H9 (cell line): ENCODE results near the gene CD48. TPM values are rescaled to one million over a fixed set of nuclear protein-coding genes. Genes with fewer than 3 reads are reported as not detected.

Experiments
- DNase-seq: peaks from one replicate; pipeline ENCODE4 v3.0.0-alpha.2; 2017
- H2AFZ ChIP-seq: one replicate; pipeline ENCODE4 v1.6.1; 2013; ENCODE audit warnings: mild to moderate bottlenecking, low read length, control low read depth, moderate library complexity
- H2AK5ac ChIP-seq: 2 replicates; pipeline ENCODE4 v1.6.1; 2013; ENCODE audit warnings: low read length, control low read depth, mixed read lengths; ENCODE audit not compliant: insufficient read length
- H2BK120ac ChIP-seq: one replicate; pipeline ENCODE4 v1.6.1; 2013; ENCODE audit warnings: low read depth, mild to moderate bottlenecking, low read length, control low read depth, inconsistent platforms; ENCODE audit not compliant: poor library complexity, severe bottlenecking
- H2BK12ac ChIP-seq: 2 replicates; pipeline ENCODE4 v1.6.1; 2013; ENCODE audit warnings: low read length, control low read depth, mixed read lengths, low read depth; ENCODE audit not compliant: insufficient read length
- H2BK15ac ChIP-seq: 2 replicates; pipeline ENCODE4 v1.6.1; 2013; ENCODE audit warnings: low read depth, low read length, control low read depth
- H2BK20ac ChIP-seq: one replicate; pipeline ENCODE4 v1.6.1; 2013; ENCODE audit warnings: low read depth, mild to moderate bottlenecking, low read length, control low read depth, inconsistent platforms; ENCODE audit not compliant: poor library complexity, severe bottlenecking
- H2BK5ac ChIP-seq: 2 replicates; pipeline ENCODE4 v1.6.1; 2013; ENCODE audit warnings: low read length, control low read depth, mixed read lengths; ENCODE audit not compliant: insufficient read length
- H3K14ac ChIP-seq: 2 replicates; pipeline ENCODE4 v1.6.1; 2013; ENCODE audit warnings: low read length, control low read depth; ENCODE audit not compliant: insufficient read depth
- H3K18ac ChIP-seq: 2 replicates; pipeline ENCODE4 v1.6.1; 2013; ENCODE audit warnings: low read depth, mild to moderate bottlenecking, mixed read lengths, low read length, control low read depth; ENCODE audit not compliant: insufficient read length
- H3K23ac ChIP-seq: 2 replicates; pipeline ENCODE4 v1.6.1; 2013; ENCODE audit warnings: low read length, control low read depth, mixed read lengths, low read depth; ENCODE audit not compliant: insufficient read length
- H3K23me2 ChIP-seq: 2 replicates; pipeline ENCODE4 v1.6.1; 2013; ENCODE audit warnings: low read depth, mild to moderate bottlenecking, mixed read lengths, low read length, control low read depth; ENCODE audit not compliant: insufficient read length, poor library complexity, severe bottlenecking
- H3K27ac ChIP-seq: 2 replicates; pipeline ENCODE4 v1.5.1; 2013; ENCODE audit warnings: low read length, control low read depth, mixed read lengths, low read depth; ENCODE audit not compliant: insufficient read length
- H3K27me3 ChIP-seq: 2 replicates; pipeline ENCODE4 v1.6.1; 2013; ENCODE audit warnings: low read length, control low read depth, inconsistent platforms; ENCODE audit not compliant: insufficient read depth
- H3K4ac ChIP-seq: 2 replicates; pipeline ENCODE4 v1.6.1; 2013; ENCODE audit warnings: low read depth, mild to moderate bottlenecking, control low read depth, inconsistent platforms, low read length, moderate library complexity
- H3K4me1 ChIP-seq: 2 replicates; pipeline ENCODE4 v1.6.1; 2013; ENCODE audit warnings: low read length, control low read depth, inconsistent platforms; ENCODE audit not compliant: insufficient read depth
- H3K4me2 ChIP-seq: 2 replicates; pipeline ENCODE4 v1.6.1; 2013; ENCODE audit warnings: low read length, control low read depth, mixed read lengths; ENCODE audit not compliant: insufficient read length, insufficient read depth
- H3K56ac ChIP-seq: 2 replicates; pipeline ENCODE4 v1.6.1; 2013; ENCODE audit warnings: low read depth, mild to moderate bottlenecking, mixed read lengths, low read length, control low read depth; ENCODE audit not compliant: insufficient read length
- H3K79me1 ChIP-seq: 2 replicates; pipeline ENCODE4 v1.6.1; 2013; ENCODE audit warnings: low read depth, mild to moderate bottlenecking, moderate library complexity, low read length, control low read depth, inconsistent platforms; ENCODE audit not compliant: insufficient read depth, poor library complexity, severe bottlenecking
- H3K79me2 ChIP-seq: 2 replicates; pipeline ENCODE4 v1.6.1; 2013; ENCODE audit warnings: low read length, control low read depth, inconsistent platforms; ENCODE audit not compliant: insufficient read depth
- H3K9ac ChIP-seq: 2 replicates; pipeline ENCODE4 v1.6.1; 2013; ENCODE audit warnings: low read length, control low read depth, mixed read lengths; ENCODE audit not compliant: insufficient read length; ENCODE audit errors: extremely low read depth
- H3K9me3 ChIP-seq: one replicate; pipeline ENCODE4 v1.6.1; 2013; ENCODE audit warnings: low read depth, low read length, inconsistent platforms; ENCODE audit not compliant: control insufficient read depth
- H3T11ph ChIP-seq: one replicate; pipeline ENCODE4 v1.6.1; 2013; ENCODE audit warnings: mild to moderate bottlenecking, low read length, control low read depth, inconsistent platforms
- H4K20me1 ChIP-seq: one replicate; pipeline ENCODE4 v1.6.1; 2013; ENCODE audit not compliant: control insufficient read depth, insufficient read length, insufficient read depth
- H4K5ac ChIP-seq: 2 replicates; pipeline ENCODE4 v1.6.1; 2013; ENCODE audit warnings: low read depth, mild to moderate bottlenecking, mixed read lengths, low read length, control low read depth; ENCODE audit not compliant: insufficient read length
- H4K8ac ChIP-seq: replicated peaks from 2 replicates; pipeline ENCODE4 v1.6.1; 2013; ENCODE audit warnings: low read length, control low read depth, mixed read lengths, low read depth; ENCODE audit not compliant: insufficient read length
- H4K91ac ChIP-seq: 2 replicates; pipeline ENCODE4 v1.6.1; 2013; ENCODE audit warnings: low read depth, mild to moderate bottlenecking, moderate library complexity, mixed read lengths, low read length, control low read depth; ENCODE audit not compliant: insufficient read length
- H3K27ac Mint-ChIP-seq, 3 experiments: 2 replicates in 2 of 3; 3 replicates in 1 of 3; pipeline ENCODE4 v1.8.0; 2020 to 2021; ENCODE audit warnings: mixed read lengths in 3 of 3, mild to moderate bottlenecking in 1 of 3, moderate library complexity in 1 of 3
- H3K27me3 Mint-ChIP-seq: 2 replicates; pipeline ENCODE4 v1.8.0; 2021; ENCODE audit warnings: low read depth, mild to moderate bottlenecking, moderate library complexity, mixed read lengths
- H3K36me3 Mint-ChIP-seq, 3 experiments: 2 replicates in 2 of 3; 3 replicates in 1 of 3; pipeline ENCODE4 v1.8.0; 2020 to 2021; ENCODE audit warnings: low read depth in 3 of 3, mixed read lengths in 3 of 3; ENCODE audit not compliant: insufficient read depth in 1 of 3
- H3K4me1 Mint-ChIP-seq, 2 experiments: 2 replicates each; pipeline ENCODE4 v1.8.0; 2020; ENCODE audit warnings: mixed read lengths in 2 of 2
- H3K4me3 Mint-ChIP-seq, 2 experiments: 2 replicates in 1 of 2; 3 replicates in 1 of 2; pipeline ENCODE4 v1.8.0; 2020 to 2021; ENCODE audit warnings: mild to moderate bottlenecking in 2 of 2, mixed read lengths in 2 of 2, moderate library complexity in 1 of 2
- H3K9me3 Mint-ChIP-seq, 2 experiments: 2 replicates in 1 of 2; 3 replicates in 1 of 2; pipeline ENCODE4 v1.8.0; 2020; ENCODE audit warnings: mild to moderate bottlenecking in 2 of 2, mixed read lengths in 2 of 2, moderate library complexity in 1 of 2
- WGBS: extraction: QIAGEN DNeasy Blood & Tissue Kit; methylation state at CpG from one replicate; pipeline ENCODE4 v1.1.7; 2013; ENCODE audit warnings: missing lambda C conversion rate, low lambda C conversion rate, mixed read lengths; ENCODE audit not compliant: insufficient read length; ENCODE audit errors: extremely low coverage; 5-methylcytosine and 5-hydroxymethylcytosine counted together
- total RNA-seq: library from RNA; stranded (reverse); gene quantifications from 2 replicates; pipeline ENCODE4 v1.2.1, GENCODE V29; 2021
- TF ChIP-seq, protein P1 (sequence below): fragments of 200-600 bp; sonication (generic); conservative IDR thresholded peaks from 3 replicates; pipeline ENCODE4 v1.8.0; 2021; ENCODE audit warnings: antibody characterized with exemption, mild to moderate bottlenecking

The CD48 gene
- total RNA-seq, 1 experiment from 2014 or later, result not detected

DNA sequence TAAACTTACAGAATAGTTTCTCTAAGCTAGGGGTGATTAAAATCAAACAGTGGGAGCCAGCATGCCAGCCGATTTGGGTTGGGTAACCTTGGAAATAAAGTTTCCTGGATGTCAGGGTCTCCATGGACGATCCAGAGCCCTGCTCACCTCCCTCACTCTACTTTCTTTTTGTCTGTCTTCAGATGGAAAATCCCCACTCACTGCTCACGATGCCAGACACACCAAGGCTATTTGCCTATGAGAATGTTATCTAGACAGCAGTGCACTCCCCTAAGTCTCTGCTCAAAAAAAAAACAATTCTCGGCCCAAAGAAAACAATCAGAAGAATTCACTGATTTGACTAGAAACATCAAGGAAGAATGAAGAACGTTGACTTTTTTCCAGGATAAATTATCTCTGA lies 41.3 kb upstream of the CD48 start:
- H3T11ph ChIP-seq, result no peak overlapping the region
- WGBS, result no CpG with 5 or more reads among the region's 5 CpGs
- no peaks in the 10 kb centered on the region for H3K9me3 Mint-ChIP-seq

More for the DNA sequence above, 41.3 kb upstream of the CD48 start:
- Histone ChIP-seq H3K79me1 (no peaks in the 10 kb centered on the region), H2AFZ (no peak overlapping the region), H2BK5ac (no peak overlapping the region), H3K18ac (no peak overlapping the region), H3K4me2 (no peak overlapping the region), H3K9me3 (no peaks in the 10 kb centered on the region), H3K14ac (no peak overlapping the region), H2BK120ac (no peak overlapping the region), H3K56ac (no peak overlapping the region), H3K4me1 (no peaks in the 10 kb centered on the region), H2BK12ac (no peak overlapping the region), H2BK20ac (no peak overlapping the region), H3K4ac (no peak overlapping the region), H3K9ac (no peak overlapping the region), H4K20me1 (no peaks in the 10 kb centered on the region), H3K23me2 (no peaks in the 10 kb centered on the region), H3K27ac (no peak overlapping the region), H4K8ac (no peak overlapping the region), H2BK15ac (no peak overlapping the region), H3K27me3 (no peaks in the 10 kb centered on the region), H3K79me2 (no peaks in the 10 kb centered on the region), H4K5ac (no peak overlapping the region), H2AK5ac (no peak overlapping the region), H4K91ac (no peak overlapping the region), H3K23ac (no peak overlapping the region)
- peaks cover 3% of the 10 kb centered on the region; the same call in 1 of the 2 replicates for H3K27me3 Mint-ChIP-seq
- TF ChIP-seq, protein P1, sequence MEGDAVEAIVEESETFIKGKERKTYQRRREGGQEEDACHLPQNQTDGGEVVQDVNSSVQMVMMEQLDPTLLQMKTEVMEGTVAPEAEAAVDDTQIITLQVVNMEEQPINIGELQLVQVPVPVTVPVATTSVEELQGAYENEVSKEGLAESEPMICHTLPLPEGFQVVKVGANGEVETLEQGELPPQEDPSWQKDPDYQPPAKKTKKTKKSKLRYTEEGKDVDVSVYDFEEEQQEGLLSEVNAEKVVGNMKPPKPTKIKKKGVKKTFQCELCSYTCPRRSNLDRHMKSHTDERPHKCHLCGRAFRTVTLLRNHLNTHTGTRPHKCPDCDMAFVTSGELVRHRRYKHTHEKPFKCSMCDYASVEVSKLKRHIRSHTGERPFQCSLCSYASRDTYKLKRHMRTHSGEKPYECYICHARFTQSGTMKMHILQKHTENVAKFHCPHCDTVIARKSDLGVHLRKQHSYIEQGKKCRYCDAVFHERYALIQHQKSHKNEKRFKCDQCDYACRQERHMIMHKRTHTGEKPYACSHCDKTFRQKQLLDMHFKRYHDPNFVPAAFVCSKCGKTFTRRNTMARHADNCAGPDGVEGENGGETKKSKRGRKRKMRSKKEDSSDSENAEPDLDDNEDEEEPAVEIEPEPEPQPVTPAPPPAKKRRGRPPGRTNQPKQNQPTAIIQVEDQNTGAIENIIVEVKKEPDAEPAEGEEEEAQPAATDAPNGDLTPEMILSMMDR, result no peak
- no peak for DNase-seq
- H3K36me3 Mint-ChIP-seq, result no peaks in the 10 kb centered on the region
- H3K27ac Mint-ChIP-seq, result no peak overlapping the region
- no peaks in the 10 kb centered on the region for H3K4me1 Mint-ChIP-seq
- H3K4me3 Mint-ChIP-seq, result no peak overlapping the region
